A549 (cell line): ENCODE measurements around the gene TTC21A.

Experiments used
- CEBPB ChIP-seq, 2 experiments: fragments of >200 bp in 1 of 2; sonication (Bioruptor Twin) in 1 of 2; formaldehyde crosslinking in 1 of 2; IDR thresholded peaks; 2 replicates each; pipeline ENCODE4 v1.6.1; 2012 to 2016
- CHD4 ChIP-seq: fragments of 200-600 bp; sonication (generic); IDR thresholded peaks from 2 replicates; pipeline ENCODE4 v1.6.1; 2016; ENCODE audit warnings: antibody characterized with exemption, mild to moderate bottlenecking, borderline replicate concordance
- EP300 ChIP-seq, 2 experiments: fragments of >200 bp; sonication (Bioruptor Twin); formaldehyde crosslinking; IDR thresholded peaks; 2 replicates in 1 of 2; 3 replicates in 1 of 2; pipeline ENCODE4 v1.6.1; 2016 to 2017
- JUN ChIP-seq, 2 experiments: fragments of >200 bp; sonication (Bioruptor Twin); formaldehyde crosslinking; IDR thresholded peaks; 2 replicates in 1 of 2; 3 replicates in 1 of 2; pipeline ENCODE4 v1.6.1; 2016 to 2017
- KDM1A ChIP-seq: fragments of 200-600 bp; sonication (generic); IDR thresholded peaks from 2 replicates; pipeline ENCODE4 v1.6.1; 2016; ENCODE audit warnings: low read depth, mild to moderate bottlenecking
- MAZ ChIP-seq: fragments of 150-350 bp; IDR thresholded peaks from 2 replicates; pipeline ENCODE4 v1.6.1; 2014; ENCODE audit warnings: antibody characterized with exemption, low read depth, low read length, borderline replicate concordance
- NR3C1 ChIP-seq: fragments of >200 bp; sonication (Bioruptor Twin); formaldehyde crosslinking; IDR thresholded peaks from 3 replicates; pipeline ENCODE4 v1.6.1; 2017
- RAD21 ChIP-seq, 2 experiments: fragments of >200 bp in 1 of 2; sonication (Bioruptor Twin) in 1 of 2; formaldehyde crosslinking in 1 of 2; IDR thresholded peaks in 1 of 2; conservative IDR thresholded peaks in 1 of 2; 2 replicates in 1 of 2; 3 replicates in 1 of 2; pipeline ENCODE4 v1.6.1; 2012 to 2018; ENCODE audit warnings: inconsistent platforms in 1 of 2
- TF ChIP-seq, protein P1 (sequence below): fragments of >200 bp; sonication (Bioruptor Twin); formaldehyde crosslinking; IDR thresholded peaks from 3 replicates; pipeline ENCODE4 v1.5.1; 2016

DNA sequence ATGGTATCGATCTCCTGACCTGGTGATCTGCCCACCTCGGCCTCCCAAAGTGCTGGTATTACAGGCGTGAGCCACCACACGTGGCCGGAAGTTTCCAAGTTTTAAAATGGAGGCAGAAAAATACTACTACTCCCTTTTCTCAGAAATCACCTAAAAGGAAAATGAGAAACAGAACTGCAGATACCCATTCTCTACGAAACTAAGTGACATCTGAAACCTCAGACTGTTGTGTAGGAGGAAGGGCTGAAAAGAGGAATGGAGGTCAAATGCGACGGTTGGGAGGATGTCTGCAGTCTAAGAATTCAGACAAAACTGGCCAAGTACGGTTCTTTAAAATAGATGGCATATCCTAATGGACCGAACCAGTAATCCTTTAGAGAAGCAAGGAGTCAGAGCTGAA, 31.6 kb upstream of the TTC21A start:
- TF ChIP-seq MAZ (no peak), JUN (IDR thresholded peaks at IDR 0.05) (no peak), EP300 (IDR thresholded peaks at IDR 0.05) (no peak), NR3C1 (no peak), CEBPB (IDR thresholded peaks at IDR 0.05) (no peak), CHD4 (no peak), RAD21 (conservative IDR thresholded peaks at IDR 0.05 in 1 of 2, IDR thresholded peaks at IDR 0.05 in 1 of 2) (no peak), KDM1A (no peak)
- TF ChIP-seq, protein P1, sequence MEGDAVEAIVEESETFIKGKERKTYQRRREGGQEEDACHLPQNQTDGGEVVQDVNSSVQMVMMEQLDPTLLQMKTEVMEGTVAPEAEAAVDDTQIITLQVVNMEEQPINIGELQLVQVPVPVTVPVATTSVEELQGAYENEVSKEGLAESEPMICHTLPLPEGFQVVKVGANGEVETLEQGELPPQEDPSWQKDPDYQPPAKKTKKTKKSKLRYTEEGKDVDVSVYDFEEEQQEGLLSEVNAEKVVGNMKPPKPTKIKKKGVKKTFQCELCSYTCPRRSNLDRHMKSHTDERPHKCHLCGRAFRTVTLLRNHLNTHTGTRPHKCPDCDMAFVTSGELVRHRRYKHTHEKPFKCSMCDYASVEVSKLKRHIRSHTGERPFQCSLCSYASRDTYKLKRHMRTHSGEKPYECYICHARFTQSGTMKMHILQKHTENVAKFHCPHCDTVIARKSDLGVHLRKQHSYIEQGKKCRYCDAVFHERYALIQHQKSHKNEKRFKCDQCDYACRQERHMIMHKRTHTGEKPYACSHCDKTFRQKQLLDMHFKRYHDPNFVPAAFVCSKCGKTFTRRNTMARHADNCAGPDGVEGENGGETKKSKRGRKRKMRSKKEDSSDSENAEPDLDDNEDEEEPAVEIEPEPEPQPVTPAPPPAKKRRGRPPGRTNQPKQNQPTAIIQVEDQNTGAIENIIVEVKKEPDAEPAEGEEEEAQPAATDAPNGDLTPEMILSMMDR: no peak
